Thyroid gland (tissue), 4 donors: ENCODE measurements around the gene MAN1B1.

Experiments used
- CTCF ChIP-seq, 6 experiments: fragments of 200-600 bp in 3 of 6; fragments of 450-650 bp in 3 of 6; sonication (generic) in 3 of 6; IDR thresholded peaks; one replicate each; pipeline ENCODE4 v1.5.1; 2016 to 2019; ENCODE audit warnings: antibody characterized with exemption in 6 of 6, mild to moderate bottlenecking in 2 of 6, inconsistent platforms in 1 of 6, moderate library complexity in 1 of 6
- POLR2A ChIP-seq, 2 donors: fragments of 450-650 bp; IDR thresholded peaks; one replicate each; pipeline ENCODE4 v1.6.1; 2017; ENCODE audit warnings: antibody characterized with exemption in 2 of 2, mild to moderate bottlenecking in 2 of 2, moderate library complexity in 1 of 2

- TF ChIP-seq CTCF (IDR thresholded peaks at IDR 0.05) (no peak), POLR2A (IDR thresholded peaks at IDR 0.05) (no peak)
Measured at GRCh38 chr9:137107312-137107921, 20.6 kb downstream of the MAN1B1 start.
